Endothelial cell of umbilical vein (primary cell): Measurements from ENCODE around the gene GSTP1. TPM values are rescaled to one million over a fixed set of nuclear protein-coding genes. Genes with fewer than 3 reads are reported as not detected.
"Not testable (repeated sequence)": the region's sequence is repeated elsewhere in the genome, so short reads cannot be mapped to it uniquely, and the experiment has no call there.

Source experiments
- BruUV-seq: library from RNA; stranded (reverse); fragments of 400-500 nt; replicated peaks from 2 replicates; lab custom pipeline; 2021; lab: Mats Ljungman, UMichigan
- CTCF ChIA-PET: fragments of 300-600, 350-600 bp; sonication (Branson Sonifier 250); formaldehyde crosslinking; loops from one replicate; lab custom pipeline; 2021; ENCODE audit warnings: antibody characterized with exemption, inconsistent platforms; lab: Charles Lee
- POLR2A ChIA-PET: fragments of 300-600, 350-600 bp; sonication (Branson Sonifier 250); formaldehyde crosslinking; loops from one replicate; lab custom pipeline; 2021; ENCODE audit warnings: antibody characterized with exemption, inconsistent platforms; lab: Charles Lee
- DNase-seq: peaks from one replicate; pipeline ENCODE4 v3.0.0-alpha.2; 2011; ENCODE audit warnings: low read depth, low spot score
- FAIRE-seq: peaks from 2 replicates; lab custom pipeline; 2011; peaks lifted over from hg19 to GRCh38; lab: Jason Lieb, UNC
- H2AFZ ChIP-seq: 2 replicates; pipeline ENCODE4 v1.6.0; 2012; ENCODE audit warnings: low read depth, low read length, control low read depth, inconsistent platforms
- H3K27ac ChIP-seq: 2 replicates; pipeline ENCODE4 v1.5.1; 2011; ENCODE audit warnings: low read depth, mild to moderate bottlenecking, control low read depth, low read length, moderate library complexity; ENCODE audit not compliant: insufficient read depth
- H3K27me3 ChIP-seq, 2 experiments: 2 replicates each; pipeline versions ENCODE4 v1.6.0 to v1.6.1; 2011; ENCODE audit warnings: low read length in 2 of 2, mixed read lengths in 1 of 2; ENCODE audit not compliant: control insufficient read depth in 2 of 2, insufficient read depth in 2 of 2
- H3K36me3 ChIP-seq, 2 experiments: 2 replicates in 1 of 2; 3 replicates in 1 of 2; pipeline ENCODE4 v1.5.1; 2011; ENCODE audit warnings: low read length in 2 of 2, mild to moderate bottlenecking in 1 of 2, moderate library complexity in 1 of 2; ENCODE audit not compliant: control insufficient read depth in 2 of 2, insufficient read depth in 2 of 2; ENCODE audit errors: extremely low read depth in 1 of 2
- H3K4me1 ChIP-seq: 3 replicates; pipeline ENCODE4 v1.5.1; 2011; ENCODE audit warnings: mild to moderate bottlenecking, low read length; ENCODE audit not compliant: control insufficient read depth, insufficient read depth; ENCODE audit errors: extremely low read depth
- H3K4me2 ChIP-seq: 2 replicates; pipeline ENCODE4 v1.6.1; 2011; ENCODE audit warnings: low read length, control low read depth, mixed read lengths; ENCODE audit not compliant: insufficient read depth
- H3K4me3 ChIP-seq, 3 experiments: fragments of 200-600 bp in 1 of 3; sonication (generic), shearing (Covaris generic) in 1 of 3; replicated peaks in 1 of 3; 2 replicates each; pipeline ENCODE4 v1.5.1; 2011 to 2016; ENCODE audit warnings: control low read depth in 3 of 3, low read length in 3 of 3, mild to moderate bottlenecking in 2 of 3, inconsistent platforms in 1 of 3, low read depth in 1 of 3, moderate library complexity in 1 of 3; ENCODE audit not compliant: insufficient read depth in 1 of 3
- H3K79me2 ChIP-seq: 2 replicates; pipeline ENCODE4 v1.6.0; 2012; ENCODE audit warnings: low read length, inconsistent platforms; ENCODE audit not compliant: control insufficient read depth, insufficient read depth
- H3K9ac ChIP-seq: replicated peaks from 2 replicates; pipeline ENCODE3; 2011; ENCODE audit warnings: low read length, control low read depth; ENCODE audit not compliant: insufficient read depth; ENCODE audit errors: extremely low read depth
- H3K9me1 ChIP-seq: replicated peaks from 3 replicates; pipeline ENCODE4 v1.6.0; 2011; ENCODE audit warnings: mild to moderate bottlenecking, low read length; ENCODE audit not compliant: control insufficient read depth, insufficient read depth; ENCODE audit errors: extremely low read depth
- H3K9me3 ChIP-seq: replicated peaks from 2 replicates; pipeline ENCODE4 v1.5.1; 2012; ENCODE audit warnings: low read length, inconsistent platforms; ENCODE audit not compliant: control insufficient read depth, insufficient read depth
- H4K20me1 ChIP-seq: replicated peaks from 2 replicates; pipeline ENCODE3; 2011; ENCODE audit warnings: mild to moderate bottlenecking, low read length; ENCODE audit not compliant: control insufficient read depth, insufficient read depth; ENCODE audit errors: extremely low read depth
- JUN ChIP-seq: IDR thresholded peaks from 2 replicates; pipeline ENCODE4 v1.6.1; 2011; ENCODE audit warnings: borderline replicate concordance, low read depth; ENCODE audit not compliant: insufficient read length, insufficient read depth
- dilution Hi-C: fragments of 300-500 bp; cut with MboI; formaldehyde crosslinking; loops from one replicate; pipeline ENCODE4 v1.15.0; 2019; ENCODE audit warnings: low sequenced_read_pairs; ENCODE audit not compliant: extremely low pct_ligation_motif_present
- intact Hi-C: fragments of 100-400 bp; cut with micrococcal nuclease; formaldehyde crosslinking; loops from one replicate; pipeline ENCODE4 v1.10.0; 2022
- polyA plus RNA-seq, 4 experiments: library from polyadenylated mRNA; depleted of rRNA in 3 of 4; stranded (reverse) in 3 of 4; unstranded in 1 of 4; fragments of >200 nt; gene quantifications; 2 replicates each; pipeline versions ENCODE4 v1.2.1 to v1.2.3, GENCODE V29; 2011 to 2012; ENCODE audit warnings: missing spikeins in 1 of 4
- total RNA-seq: library from RNA; stranded (reverse); gene quantifications from 2 replicates; pipeline ENCODE4 v1.2.3, GENCODE V29; 2021
- TF ChIP-seq, protein P1 (sequence below), 2 donors: IDR thresholded peaks; 1 replicate in 1 of 2; 2 replicates in 1 of 2; pipeline ENCODE4 v1.5.1; 2011; ENCODE audit warnings: low read length in 2 of 2, mild to moderate bottlenecking in 2 of 2, moderate library complexity in 2 of 2, control low read depth in 1 of 2, inconsistent platforms in 1 of 2, low read depth in 1 of 2; ENCODE audit not compliant: insufficient read depth in 1 of 2; ENCODE audit errors: extremely low read depth in 1 of 2

The GSTP1 gene
- total and polyA plus RNA-seq, 2 donors (not counting 3 experiments of a cell fraction or from before 2014, with no cell fraction given) = 962 to 2,277 TPM

- no peak overlapping the region for H3K4me2 ChIP-seq
- no peaks in the 10 kb centered on the region for H4K20me1 ChIP-seq
- H3K4me1 ChIP-seq = no peaks in the 10 kb centered on the region
- no peaks in the 10 kb centered on the region for H3K79me2 ChIP-seq
- dilution Hi-C loops (no loop called here), intact Hi-C loops (no loop called here)
- no peaks in the 10 kb centered on the region for H3K36me3 ChIP-seq
- ChIA-PET POLR2A (no interaction called here), CTCF (no interaction called here)
- TF ChIP-seq, protein P1, sequence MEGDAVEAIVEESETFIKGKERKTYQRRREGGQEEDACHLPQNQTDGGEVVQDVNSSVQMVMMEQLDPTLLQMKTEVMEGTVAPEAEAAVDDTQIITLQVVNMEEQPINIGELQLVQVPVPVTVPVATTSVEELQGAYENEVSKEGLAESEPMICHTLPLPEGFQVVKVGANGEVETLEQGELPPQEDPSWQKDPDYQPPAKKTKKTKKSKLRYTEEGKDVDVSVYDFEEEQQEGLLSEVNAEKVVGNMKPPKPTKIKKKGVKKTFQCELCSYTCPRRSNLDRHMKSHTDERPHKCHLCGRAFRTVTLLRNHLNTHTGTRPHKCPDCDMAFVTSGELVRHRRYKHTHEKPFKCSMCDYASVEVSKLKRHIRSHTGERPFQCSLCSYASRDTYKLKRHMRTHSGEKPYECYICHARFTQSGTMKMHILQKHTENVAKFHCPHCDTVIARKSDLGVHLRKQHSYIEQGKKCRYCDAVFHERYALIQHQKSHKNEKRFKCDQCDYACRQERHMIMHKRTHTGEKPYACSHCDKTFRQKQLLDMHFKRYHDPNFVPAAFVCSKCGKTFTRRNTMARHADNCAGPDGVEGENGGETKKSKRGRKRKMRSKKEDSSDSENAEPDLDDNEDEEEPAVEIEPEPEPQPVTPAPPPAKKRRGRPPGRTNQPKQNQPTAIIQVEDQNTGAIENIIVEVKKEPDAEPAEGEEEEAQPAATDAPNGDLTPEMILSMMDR (IDR thresholded peaks at IDR 0.05; ENCODE audit: extremely low read depth in 1 of 2, insufficient read depth in 1 of 2, low read depth in 1 of 2, low read length in 2 of 2) = no peak
- TF ChIP-seq JUN = no peak
- BruUV-seq = no TSS peak
- DNase-seq (no peak), FAIRE-seq (no peak)
- H3K27ac ChIP-seq = no peak overlapping the region
- H2AFZ ChIP-seq = no peak overlapping the region
- H3K27me3 ChIP-seq = peaks cover 2% of the 10 kb centered on the region in 2 experiments
- H3K9ac ChIP-seq = no peak overlapping the region
- H3K9me1 ChIP-seq = no peaks in the 10 kb centered on the region
- no peak overlapping the region for H3K4me3 ChIP-seq
- no peaks in the 10 kb centered on the region for H3K9me3 ChIP-seq
These were observed 32.5 kb upstream of the GSTP1 start for GRCh38 chr11:67551127-67551526.

GRCh38 chr11:67551697-67552096 lies 31.9 kb upstream of the GSTP1 start:
- intact Hi-C loops, dilution Hi-C loops, DNase-seq, BruUV-seq, H3K9ac ChIP-seq, H3K9me1 ChIP-seq, H4K20me1 ChIP-seq, H3K4me1 ChIP-seq, H3K4me2 ChIP-seq, H3K79me2 ChIP-seq, H3K27ac ChIP-seq, H3K4me3 ChIP-seq, H3K27me3 ChIP-seq, POLR2A ChIA-PET, H3K9me3 ChIP-seq, CTCF ChIA-PET, FAIRE-seq, H2AFZ ChIP-seq, H3K36me3 ChIP-seq: not testable (repeated sequence)
